ENCODE measurements around the gene ASB10. TPM values are rescaled to one million over a fixed set of nuclear protein-coding genes. Genes with fewer than 3 reads are reported as not detected.

Gene ASB10
- total RNA-seq, 1 donor from 2014 or later: 46.1 TPM

GRCh38 chr7:151173386-151174245 lies 13.4 kb downstream of the ASB10 start:
- intact Hi-C loops (cut with micrococcal nuclease): loop anchor here (5.0 kb wide), 1 partner anchor 46 kb away; no protein-coding TSS in a partner anchor
- DNase-seq (no peak), ATAC-seq (no peak)

- intact Hi-C loops (cut with micrococcal nuclease): loop anchor here (5.0 kb wide), 1 partner anchor 45 kb away; no protein-coding TSS in a partner anchor
- DNase-seq (peak; percentile 90), ATAC-seq (peak; percentile 71)
Observed at GRCh38 chr7:151172273-151173141, 14.5 kb downstream of the ASB10 start.

- intact Hi-C loops (cut with micrococcal nuclease): no loop called here
- no peak for ATAC-seq
- DNase-seq: no peak
Observed at GRCh38 chr7:151168787-151169162, 18.3 kb downstream of the ASB10 start.

GRCh38 chr7:151168003-151168786 lies 18.9 kb downstream of the ASB10 start:
- intact Hi-C loops (cut with micrococcal nuclease): no loop called here
- peak; percentile 74 for ATAC-seq
- peak; percentile 66 for DNase-seq

GRCh38 chr7:151167197-151167961 lies 19.7 kb downstream of the ASB10 start, which contains the start of gene GBX1:
Gene GBX1 (minus strand): TSS chr7:151167694. CDS start chr7:151167548, 146 bp downstream.
- peak; percentile 57 for ATAC-seq
- intact Hi-C loops (cut with micrococcal nuclease): no loop called here
- DNase-seq: peak; percentile 53

- ATAC-seq: no peak
- DNase-seq: no peak
- intact Hi-C loops (cut with micrococcal nuclease): no loop called here
Observed at GRCh38 chr7:151166629-151167196, 20.3 kb downstream of the ASB10 start.

GRCh38 chr7:151161757-151162156 lies 25.3 kb downstream of the ASB10 start:
- intact Hi-C loops (cut with micrococcal nuclease): no loop called here
- DNase-seq (no peak), ATAC-seq (no peak)

GRCh38 chr7:151157645-151158329 lies 29.3 kb downstream of the ASB10 start:
- DNase-seq: no peak
- intact Hi-C loops (cut with micrococcal nuclease): no loop called here
- ATAC-seq: no peak

GRCh38 chr7:151152643-151153513 lies 34.2 kb downstream of the ASB10 start:
- ATAC-seq (no peak), DNase-seq (no peak)
- intact Hi-C loops (cut with micrococcal nuclease): no loop called here

GRCh38 chr7:151150388-151150787 lies 36.7 kb downstream of the ASB10 start:
- DNase-seq: no peak
- intact Hi-C loops (cut with micrococcal nuclease): no loop called here
- no peak for ATAC-seq

- no peak for DNase-seq
- intact Hi-C loops (cut with micrococcal nuclease): no loop called here
Observed at GRCh38 chr7:151148319-151149259, 38.5 kb downstream of the ASB10 start.

GRCh38 chr7:151146761-151147160 lies 40.3 kb downstream of the ASB10 start:
- DNase-seq (no peak), ATAC-seq (no peak)
- intact Hi-C loops (cut with micrococcal nuclease): no loop called here

More at GRCh38 chr7:151148319-151149259, 38.5 kb downstream of the ASB10 start:
- no peak for ATAC-seq

- intact Hi-C loops (cut with micrococcal nuclease): no loop called here
- DNase-seq: no peak
- ATAC-seq: no peak
Observed at GRCh38 chr7:151144387-151144786, 42.7 kb downstream of the ASB10 start.

- ATAC-seq (peak; percentile 63), DNase-seq (peak; percentile 46)
- intact Hi-C loops (cut with micrococcal nuclease): no loop called here
Observed at GRCh38 chr7:151143261-151144015, 43.6 kb downstream of the ASB10 start.

GRCh38 chr7:151142686-151143040 lies 44.4 kb downstream of the ASB10 start:
- ATAC-seq: peak; percentile 53
- DNase-seq: peak; percentile 62
- intact Hi-C loops (cut with micrococcal nuclease): no loop called here

Measured in left ventricle myocardium superior (tissue), 1 donor.